Measurements from ENCODE around the gene DUSP15.
"Not testable (repeated sequence)": the region's sequence is repeated elsewhere in the genome, so short reads cannot be mapped to it uniquely, and the experiment has no call there.

Gene DUSP15

GRCh38 chr20:31831771-31832306 lies 38.5 kb downstream of the DUSP15 start:
- no peak for DNase-seq
- no peak for TF ChIP-seq CTCF (IDR thresholded peaks at IDR 0.05; ENCODE audit: low read depth, low read length)
- Histone ChIP-seq H3K27me3 (no peaks in the 10 kb centered on the region), H3K36me3 (no peaks in the 10 kb centered on the region), H3K4me1 (peaks cover 9% of the 10 kb centered on the region), H3K9me3 (no peaks in the 10 kb centered on the region), H3K4me3 (ENCODE audit: low read depth, low read length) (no peak overlapping the region)

- no peaks in the 10 kb centered on the region for H3K27me3 ChIP-seq
- H3K4me1 ChIP-seq, result peaks cover 5% of the 10 kb centered on the region
- no peaks in the 10 kb centered on the region for H3K9me3 ChIP-seq
- no peaks in the 10 kb centered on the region for H3K36me3 ChIP-seq
- DNase-seq, result no peak
- no peak overlapping the region for H3K4me3 ChIP-seq (ENCODE audit: low read depth, low read length)
- no peak for TF ChIP-seq CTCF (IDR thresholded peaks at IDR 0.05; ENCODE audit: low read depth, low read length)
Measured at GRCh38 chr20:31831211-31831610, 39.1 kb downstream of the DUSP15 start.

GRCh38 chr20:31830406-31830981 lies 39.8 kb downstream of the DUSP15 start:
- H3K4me1 ChIP-seq, result no peaks in the 10 kb centered on the region

GRCh38 chr20:31829731-31830130 lies 40.6 kb downstream of the DUSP15 start:
- no peak for TF ChIP-seq CTCF (IDR thresholded peaks at IDR 0.05; ENCODE audit: low read depth, low read length)
- DNase-seq, result no peak
- H3K4me3 ChIP-seq (ENCODE audit: low read depth, low read length), result no peak overlapping the region
- no peaks in the 10 kb centered on the region for H3K27me3 ChIP-seq
- H3K9me3 ChIP-seq, result no peaks in the 10 kb centered on the region
- H3K36me3 ChIP-seq, result no peaks in the 10 kb centered on the region
- no peaks in the 10 kb centered on the region for H3K4me1 ChIP-seq

More at GRCh38 chr20:31830406-31830981, 39.8 kb downstream of the DUSP15 start:
- no peak for DNase-seq
- H3K4me3 ChIP-seq (ENCODE audit: low read depth, low read length), result no peak overlapping the region
- no peaks in the 10 kb centered on the region for H3K9me3 ChIP-seq
- H3K27me3 ChIP-seq, result no peaks in the 10 kb centered on the region
- H3K36me3 ChIP-seq, result no peaks in the 10 kb centered on the region
- TF ChIP-seq CTCF (IDR thresholded peaks at IDR 0.05; ENCODE audit: low read depth, low read length), result no peak

- H3K27me3 ChIP-seq; DNase-seq; H3K9me3 ChIP-seq; H3K4me1 ChIP-seq; H3K36me3 ChIP-seq; H3K4me3 ChIP-seq (ENCODE audit: low read depth, low read length): not testable (repeated sequence)
Measured at GRCh38 chr20:31828016-31828415, 42.3 kb downstream of the DUSP15 start.

GRCh38 chr20:31827059-31827458 lies 43.3 kb downstream of the DUSP15 start:
- no peaks in the 10 kb centered on the region for H3K4me1 ChIP-seq
- no peaks in the 10 kb centered on the region for H3K27me3 ChIP-seq
- TF ChIP-seq CTCF (IDR thresholded peaks at IDR 0.05; ENCODE audit: low read depth, low read length), result no peak
- DNase-seq, result no peak
- no peak overlapping the region for H3K4me3 ChIP-seq (ENCODE audit: low read depth, low read length)
- no peaks in the 10 kb centered on the region for H3K36me3 ChIP-seq
- H3K9me3 ChIP-seq, result no peaks in the 10 kb centered on the region
